KBM-7 (cell line): ENCODE measurements around the gene SLC1A2.

Experiments
- DNase-seq: peaks from one replicate; pipeline ENCODE4 v3.0.0-alpha.2; 2015
- in situ Hi-C: fragments of 300-500 bp; cut with MboI; formaldehyde crosslinking; loops from 2 replicates; pipeline ENCODE4 v1.14.3; 2020; ENCODE audit warnings: low sequenced_read_pairs, low pct_unique_long_range_greater_than_20kb, mixed read lengths

The SLC1A2 gene

GRCh38 chr11:35415487-35415886, 3.9 kb downstream of the SLC1A2 start:
- in situ Hi-C loops = no loop called here
- DNase-seq = no peak

GRCh38 chr11:35414776-35415175, 4.6 kb downstream of the SLC1A2 start:
- in situ Hi-C loops = no loop called here
- no peak for DNase-seq

- DNase-seq = no peak
- in situ Hi-C loops = no loop called here
Observed at GRCh38 chr11:35414311-35414710, 5.0 kb downstream of the SLC1A2 start.

GRCh38 chr11:35413598-35413997, 5.8 kb downstream of the SLC1A2 start:
- in situ Hi-C loops = no loop called here

GRCh38 chr11:35412285-35412684, 7.1 kb downstream of the SLC1A2 start:
- in situ Hi-C loops = no loop called here
- DNase-seq = peak; percentile 24

More at GRCh38 chr11:35413598-35413997, 5.8 kb downstream of the SLC1A2 start:
- no peak for DNase-seq

- DNase-seq = no peak
- in situ Hi-C loops = no loop called here
Observed at GRCh38 chr11:35407041-35407440, 12.3 kb downstream of the SLC1A2 start.

GRCh38 chr11:35404388-35404775, 15.0 kb downstream of the SLC1A2 start:
- in situ Hi-C loops = no loop called here
- DNase-seq = peak; percentile 39

GRCh38 chr11:35403765-35404387, 15.5 kb downstream of the SLC1A2 start:
- DNase-seq = no peak
- in situ Hi-C loops = no loop called here

GRCh38 chr11:35402751-35403660, 16.4 kb downstream of the SLC1A2 start:
- DNase-seq = no peak
- in situ Hi-C loops = no loop called here

GRCh38 chr11:35398881-35399280, 20.5 kb downstream of the SLC1A2 start:
- DNase-seq = no peak
- in situ Hi-C loops = no loop called here

GRCh38 chr11:35394941-35395340, 24.4 kb downstream of the SLC1A2 start:
- in situ Hi-C loops = no loop called here
- no peak for DNase-seq

- in situ Hi-C loops = no loop called here
- DNase-seq = no peak
Observed at GRCh38 chr11:35393098-35393497, 26.3 kb downstream of the SLC1A2 start.

GRCh38 chr11:35391922-35392688, 27.3 kb downstream of the SLC1A2 start:
- DNase-seq = peak; percentile 77
- in situ Hi-C loops = no loop called here

GRCh38 chr11:35390737-35391682, 28.3 kb downstream of the SLC1A2 start:
- in situ Hi-C loops = no loop called here
- no peak for DNase-seq

GRCh38 chr11:35389897-35390465, 29.4 kb downstream of the SLC1A2 start:
- no peak for DNase-seq
- in situ Hi-C loops = no loop called here

- in situ Hi-C loops = no loop called here
- no peak for DNase-seq
Observed at GRCh38 chr11:35389112-35389511, 30.2 kb downstream of the SLC1A2 start.

GRCh38 chr11:35388061-35388460, 31.3 kb downstream of the SLC1A2 start:
- in situ Hi-C loops = no loop called here
- DNase-seq = no peak

- DNase-seq = no peak
- in situ Hi-C loops = no loop called here
Observed at GRCh38 chr11:35387111-35387982, 32.0 kb downstream of the SLC1A2 start.
